ENCODE results near the gene ZFYVE27.

The ZFYVE27 gene

DNA sequence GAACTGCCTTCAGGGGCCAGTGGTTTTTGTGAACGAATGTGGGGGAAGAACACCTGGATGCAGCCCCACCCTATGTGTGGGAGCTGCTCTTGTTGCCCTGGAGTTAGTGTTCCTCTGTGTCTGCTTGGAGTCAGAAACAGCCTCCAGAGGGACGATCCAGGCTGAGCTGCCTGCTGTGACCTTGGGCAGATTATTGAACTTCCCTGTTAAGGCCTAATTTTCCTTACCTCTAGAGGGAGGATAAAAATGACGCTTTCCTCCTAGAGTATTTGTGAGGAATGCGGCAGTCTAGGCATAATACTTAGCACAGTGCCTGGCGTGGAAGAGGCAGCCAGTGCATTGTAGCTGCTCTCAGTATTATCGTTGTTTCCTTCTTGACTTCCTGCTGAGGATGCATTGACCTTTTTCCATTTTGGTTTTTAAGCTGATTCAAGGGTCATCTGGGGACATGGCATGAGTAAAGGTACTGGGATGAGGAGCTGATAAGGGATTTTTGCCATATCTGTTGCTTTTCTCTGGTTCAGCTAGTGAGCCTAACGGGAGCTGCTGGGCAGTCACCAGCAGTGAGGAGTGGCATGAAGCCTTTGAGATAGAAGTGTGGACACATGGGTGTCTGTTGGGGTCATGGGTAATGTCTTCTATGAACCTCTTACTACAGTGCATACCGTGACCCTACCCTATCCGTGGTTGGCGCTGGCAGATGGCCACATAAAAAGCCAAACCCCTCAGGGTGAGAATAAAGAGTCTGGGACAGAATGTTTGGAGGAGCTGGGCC, 6.4 kb downstream of the ZFYVE27 start:
- no peak overlapping the region for H3K9ac ChIP-seq (ENCODE audit: low read length)
- H3K9me3 ChIP-seq (replicated peaks; ENCODE audit: insufficient read depth, low read length), result no peaks in the 10 kb centered on the region
- H3K27ac ChIP-seq (ENCODE audit: low read length), result no peak overlapping the region
- H3K27me3 ChIP-seq (replicated peaks; ENCODE audit: insufficient read depth, low read length), result no peaks in the 10 kb centered on the region
- H3K4me3 ChIP-seq (ENCODE audit: low read length), result no peak overlapping the region
- no peak for DNase-seq
- H2AFZ ChIP-seq (ENCODE audit: low read length), result no peak overlapping the region
- H4K20me1 ChIP-seq (ENCODE audit: insufficient read depth, low read length), result no peaks in the 10 kb centered on the region
- H3K79me2 ChIP-seq (ENCODE audit: low read length), result peaks cover 46% of the 10 kb centered on the region
- TF ChIP-seq, protein P1, sequence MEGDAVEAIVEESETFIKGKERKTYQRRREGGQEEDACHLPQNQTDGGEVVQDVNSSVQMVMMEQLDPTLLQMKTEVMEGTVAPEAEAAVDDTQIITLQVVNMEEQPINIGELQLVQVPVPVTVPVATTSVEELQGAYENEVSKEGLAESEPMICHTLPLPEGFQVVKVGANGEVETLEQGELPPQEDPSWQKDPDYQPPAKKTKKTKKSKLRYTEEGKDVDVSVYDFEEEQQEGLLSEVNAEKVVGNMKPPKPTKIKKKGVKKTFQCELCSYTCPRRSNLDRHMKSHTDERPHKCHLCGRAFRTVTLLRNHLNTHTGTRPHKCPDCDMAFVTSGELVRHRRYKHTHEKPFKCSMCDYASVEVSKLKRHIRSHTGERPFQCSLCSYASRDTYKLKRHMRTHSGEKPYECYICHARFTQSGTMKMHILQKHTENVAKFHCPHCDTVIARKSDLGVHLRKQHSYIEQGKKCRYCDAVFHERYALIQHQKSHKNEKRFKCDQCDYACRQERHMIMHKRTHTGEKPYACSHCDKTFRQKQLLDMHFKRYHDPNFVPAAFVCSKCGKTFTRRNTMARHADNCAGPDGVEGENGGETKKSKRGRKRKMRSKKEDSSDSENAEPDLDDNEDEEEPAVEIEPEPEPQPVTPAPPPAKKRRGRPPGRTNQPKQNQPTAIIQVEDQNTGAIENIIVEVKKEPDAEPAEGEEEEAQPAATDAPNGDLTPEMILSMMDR (IDR thresholded peaks at IDR 0.05; ENCODE audit: low read length), result no peak
- TF ChIP-seq EZH2 (optimal IDR thresholded peaks at IDR 0.05; ENCODE audit: low read depth, low read length) (no peak), EZH2phosphoT487 (IDR thresholded peaks at IDR 0.05; ENCODE audit: low read length) (no peak)
- H3K36me3 ChIP-seq (replicated peaks; ENCODE audit: insufficient read depth, low read length), result 0 out of 2 replicates have a peak, but pooled peaks cover 7% of the 10 kb centered on the region
- H3K4me2 ChIP-seq (ENCODE audit: low read depth, low read length), result no peak overlapping the region
- H3K9me2 ChIP-seq (replicated peaks; ENCODE audit: insufficient read depth, low read length), result no peaks in the 10 kb centered on the region
- peaks cover 2% of the 10 kb centered on the region; the same call in 1 of the 2 replicates for H3K4me1 ChIP-seq (ENCODE audit: low read length)
- H3F3A ChIP-seq (ENCODE audit: insufficient read depth, low read length), result no peaks in the 10 kb centered on the region

DNA sequence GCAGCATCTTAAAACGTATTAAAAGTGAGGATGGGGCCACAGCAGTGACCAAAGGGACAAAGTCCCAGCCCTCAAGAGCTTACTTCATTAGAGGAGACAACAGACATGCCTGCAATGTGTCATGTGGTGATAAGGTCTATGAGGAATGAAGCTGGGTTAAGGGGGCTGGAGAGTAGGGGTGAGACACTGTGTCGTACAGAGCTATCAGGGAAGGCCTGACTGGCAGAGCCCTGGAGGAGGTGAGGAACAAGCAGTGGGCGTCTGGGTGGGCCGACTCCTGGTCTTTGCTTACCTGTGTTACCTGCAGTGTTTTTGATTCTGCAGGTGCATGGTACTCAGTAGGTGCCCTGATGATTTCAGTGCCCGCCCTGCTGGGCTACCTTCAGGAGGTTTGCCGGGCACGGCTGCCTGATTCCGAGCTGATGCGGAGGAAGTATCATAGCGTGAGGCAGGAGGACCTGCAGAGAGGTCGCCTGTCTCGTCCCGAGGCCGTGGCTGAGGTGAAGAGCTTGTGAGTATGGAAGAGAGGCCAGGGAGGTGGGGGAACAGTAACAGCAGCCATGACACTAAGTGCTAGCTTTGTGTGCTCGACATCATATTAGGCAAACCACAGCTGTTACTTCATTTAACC, 7.6 kb downstream of the ZFYVE27 start:
- Histone ChIP-seq H3K9ac (ENCODE audit: low read length) (no peak overlapping the region), H3K27ac (ENCODE audit: low read length) (no peak overlapping the region), H3K9me2 (replicated peaks; ENCODE audit: insufficient read depth, low read length) (no peaks in the 10 kb centered on the region), H2AFZ (ENCODE audit: low read length) (no peak overlapping the region), H4K20me1 (ENCODE audit: insufficient read depth, low read length) (no peaks in the 10 kb centered on the region), H3K9me3 (replicated peaks; ENCODE audit: insufficient read depth, low read length) (no peaks in the 10 kb centered on the region), H3K4me3 (ENCODE audit: low read length) (no peak overlapping the region), H3K36me3 (replicated peaks; ENCODE audit: insufficient read depth, low read length) (peaks cover 8% of the 10 kb centered on the region; the same call in 1 of the 2 replicates), H3K4me1 (ENCODE audit: low read length) (no peaks in the 10 kb centered on the region), H3K4me2 (ENCODE audit: low read depth, low read length) (no peak overlapping the region), H3F3A (ENCODE audit: insufficient read depth, low read length) (no peaks in the 10 kb centered on the region), H3K27me3 (replicated peaks; ENCODE audit: insufficient read depth, low read length) (no peaks in the 10 kb centered on the region), H3K79me2 (ENCODE audit: low read length) (peaks cover 36% of the 10 kb centered on the region)
- no peak for DNase-seq
- TF ChIP-seq EZH2 (optimal IDR thresholded peaks at IDR 0.05; ENCODE audit: low read depth, low read length) (no peak), EZH2phosphoT487 (IDR thresholded peaks at IDR 0.05; ENCODE audit: low read length) (no peak)
- TF ChIP-seq, protein P1 (IDR thresholded peaks at IDR 0.05; ENCODE audit: low read length), result no peak

DNA sequence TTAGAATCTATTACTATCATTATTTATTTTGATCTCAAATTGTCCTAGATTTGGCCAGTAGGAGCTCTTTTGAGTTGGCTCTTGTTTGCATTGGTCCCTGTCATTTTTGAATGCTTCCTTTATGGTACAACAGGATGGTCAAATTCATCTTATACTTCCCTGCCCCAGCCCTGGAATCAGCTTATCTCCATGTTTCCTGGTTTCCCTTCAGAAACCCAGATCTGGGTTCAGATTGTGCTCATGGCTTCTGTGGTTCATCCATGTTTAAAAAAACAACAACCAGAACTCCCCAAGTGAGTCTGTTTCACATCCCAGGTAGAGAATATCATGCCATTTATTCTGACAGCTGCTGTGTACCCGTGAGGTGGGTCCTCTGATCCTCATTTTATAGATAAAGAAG, 10.6 kb downstream of the ZFYVE27 start:
- Histone ChIP-seq H3K9me2 (replicated peaks; ENCODE audit: insufficient read depth, low read length) (no peaks in the 10 kb centered on the region), H2AFZ (ENCODE audit: low read length) (no peak overlapping the region), H3K79me2 (ENCODE audit: low read length) (peaks cover 18% of the 10 kb centered on the region), H3K27me3 (replicated peaks; ENCODE audit: insufficient read depth, low read length) (no peaks in the 10 kb centered on the region), H3K4me1 (ENCODE audit: low read length) (no peaks in the 10 kb centered on the region), H3F3A (ENCODE audit: insufficient read depth, low read length) (no peaks in the 10 kb centered on the region), H3K9ac (ENCODE audit: low read length) (no peak overlapping the region), H4K20me1 (ENCODE audit: insufficient read depth, low read length) (no peaks in the 10 kb centered on the region), H3K36me3 (replicated peaks; ENCODE audit: insufficient read depth, low read length) (peaks cover 11% of the 10 kb centered on the region), H3K9me3 (replicated peaks; ENCODE audit: insufficient read depth, low read length) (no peaks in the 10 kb centered on the region), H3K27ac (ENCODE audit: low read length) (no peak overlapping the region), H3K4me2 (ENCODE audit: low read depth, low read length) (no peak overlapping the region), H3K4me3 (ENCODE audit: low read length) (no peak overlapping the region)
- no peak for DNase-seq
- TF ChIP-seq EZH2 (optimal IDR thresholded peaks at IDR 0.05; ENCODE audit: low read depth, low read length) (no peak), EZH2phosphoT487 (IDR thresholded peaks at IDR 0.05; ENCODE audit: low read length) (no peak)
- TF ChIP-seq, protein P1 (IDR thresholded peaks at IDR 0.05; ENCODE audit: low read length), result no peak

Data from MM.1S (cell line).